Effector CD8-positive, alpha-beta T cell (primary cell): Measurements from ENCODE around the gene AGPAT4.

Experiments
- DNase-seq: peaks from one replicate; lab custom pipeline; 2025; lab: John Stamatoyannopoulos, UW

AGPAT4 gene

DNA sequence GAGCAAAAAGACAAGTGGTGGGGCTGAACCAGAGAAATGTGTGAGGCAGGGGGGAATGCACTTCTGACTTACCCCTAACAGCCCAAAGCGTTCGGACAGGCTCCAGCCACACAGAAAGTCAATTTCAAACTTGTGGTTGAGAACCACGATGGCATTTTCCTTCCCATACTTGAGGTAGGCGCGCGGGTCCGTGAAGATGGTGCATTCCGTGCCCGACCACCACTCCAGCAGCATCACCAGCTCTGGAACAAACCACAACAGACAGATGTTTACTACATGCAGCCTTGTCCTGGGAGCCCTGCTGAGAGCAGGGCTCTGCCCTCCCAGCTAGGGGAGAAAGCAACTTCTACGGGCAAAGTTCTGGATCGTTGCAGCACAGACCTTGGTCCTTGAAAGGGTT lies 107.7 kb downstream of the AGPAT4 start:
- DNase-seq = no peak

DNA sequence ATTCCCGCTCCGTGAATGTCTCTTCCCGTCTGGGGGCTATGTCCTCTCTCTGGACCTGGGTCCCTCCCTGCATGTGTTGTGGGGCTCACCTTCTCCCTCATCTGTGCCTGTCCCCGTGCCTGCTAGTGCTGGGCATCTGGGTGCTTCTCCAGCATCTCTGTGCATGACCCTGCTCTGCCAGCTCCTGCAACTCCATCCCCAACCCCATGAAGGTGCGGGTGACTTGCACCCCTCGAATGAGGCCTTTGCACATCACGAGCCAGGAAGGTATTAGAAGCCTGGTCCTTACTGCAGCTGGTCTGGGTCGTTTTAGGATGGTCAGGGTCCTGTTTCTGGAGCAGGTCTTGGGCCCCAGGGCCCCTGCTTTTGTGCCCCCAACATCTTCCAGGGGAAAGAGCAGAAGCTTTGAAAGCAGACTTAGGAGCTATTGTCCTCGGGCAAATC lies 109.7 kb downstream of the AGPAT4 start:
- DNase-seq = no peak

DNA sequence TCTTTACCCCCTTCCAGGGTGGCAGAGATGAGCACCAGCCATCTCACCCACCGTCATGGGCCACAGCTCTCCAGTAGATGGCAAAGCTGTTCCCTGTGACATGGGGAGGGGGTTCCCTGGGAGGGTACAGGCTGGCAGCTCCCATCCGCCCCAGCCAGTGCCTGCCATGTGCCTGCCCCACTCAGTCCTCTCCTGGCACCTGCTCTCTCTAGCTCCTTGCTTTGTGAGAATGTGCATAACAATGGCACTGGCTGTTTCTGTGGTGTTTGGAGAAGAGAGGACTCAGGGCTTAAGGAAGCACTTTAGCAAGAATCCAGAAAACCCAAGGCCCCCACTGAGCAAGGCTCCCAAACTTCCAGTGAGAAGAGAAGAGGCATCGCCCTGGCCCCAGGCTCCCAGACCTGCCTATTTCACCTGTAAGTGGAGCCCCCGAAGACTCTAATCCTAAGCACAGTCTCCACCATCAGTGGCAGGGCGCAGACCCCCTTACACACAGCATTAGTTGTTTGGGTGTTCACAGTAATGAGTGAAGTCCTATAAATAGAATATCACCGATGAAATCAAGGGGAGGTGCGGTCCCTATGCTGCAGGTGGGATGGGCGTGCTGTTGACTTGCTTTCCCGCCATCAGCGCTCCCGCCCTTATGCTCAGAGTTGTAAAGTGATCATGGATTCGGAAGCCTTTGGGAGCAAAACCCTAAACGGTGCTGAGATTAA lies 110.2 kb downstream of the AGPAT4 start:
- DNase-seq = no peak

DNA sequence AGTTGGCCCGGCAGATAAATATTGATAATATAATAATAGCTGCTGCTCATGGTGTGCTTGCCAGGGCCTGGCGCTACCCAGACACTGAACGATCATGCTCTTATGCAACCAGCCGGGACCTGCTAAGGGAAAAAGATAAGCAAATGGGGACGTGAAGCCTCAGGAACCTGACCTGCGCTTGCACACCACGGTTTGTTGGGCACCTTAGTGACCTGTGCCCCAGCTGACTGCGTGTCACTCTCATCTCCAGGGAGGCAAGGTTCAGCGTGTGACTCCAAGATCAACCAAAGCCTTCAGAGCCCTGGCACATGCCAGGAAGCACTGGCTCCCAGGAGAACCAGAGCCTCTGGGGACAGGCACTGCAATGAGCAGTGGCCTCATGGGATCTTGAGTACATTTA lies 111.1 kb downstream of the AGPAT4 start:
- no peak for DNase-seq

DNA sequence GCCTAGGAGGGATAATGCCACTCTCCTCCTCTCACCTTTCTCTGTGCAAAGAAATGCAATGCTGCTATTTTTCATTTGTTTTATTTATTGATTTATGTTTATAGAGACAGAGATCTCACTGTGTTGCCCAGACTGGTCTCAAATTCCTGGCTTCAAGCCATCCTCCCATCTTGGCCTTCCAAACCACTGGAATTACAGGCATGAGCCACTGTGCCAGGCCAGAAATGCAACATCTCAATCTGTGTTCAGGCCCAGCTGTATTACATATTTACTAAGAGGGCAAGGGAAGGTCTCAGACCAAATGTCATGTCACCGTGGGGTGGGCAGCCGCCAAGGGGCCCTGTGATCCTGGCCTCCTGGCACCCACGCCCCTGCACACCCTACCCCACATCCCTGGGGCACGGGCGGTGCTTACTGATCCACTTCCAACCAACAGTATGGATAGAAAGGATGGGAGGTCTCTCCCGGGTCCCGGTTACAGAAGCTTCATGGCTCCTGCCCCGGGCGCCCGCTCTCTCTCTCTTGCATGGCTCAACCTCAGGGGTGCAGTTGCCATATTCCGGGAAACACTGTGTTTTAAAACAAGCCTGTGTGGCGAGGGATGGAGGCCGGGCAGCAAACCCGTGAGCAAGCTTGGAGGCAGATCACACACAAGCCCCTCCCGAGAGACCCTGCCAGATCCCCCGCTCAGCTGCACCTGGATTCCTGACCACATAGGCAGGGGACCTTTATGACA lies 111.8 kb downstream of the AGPAT4 start:
- no peak for DNase-seq

DNA sequence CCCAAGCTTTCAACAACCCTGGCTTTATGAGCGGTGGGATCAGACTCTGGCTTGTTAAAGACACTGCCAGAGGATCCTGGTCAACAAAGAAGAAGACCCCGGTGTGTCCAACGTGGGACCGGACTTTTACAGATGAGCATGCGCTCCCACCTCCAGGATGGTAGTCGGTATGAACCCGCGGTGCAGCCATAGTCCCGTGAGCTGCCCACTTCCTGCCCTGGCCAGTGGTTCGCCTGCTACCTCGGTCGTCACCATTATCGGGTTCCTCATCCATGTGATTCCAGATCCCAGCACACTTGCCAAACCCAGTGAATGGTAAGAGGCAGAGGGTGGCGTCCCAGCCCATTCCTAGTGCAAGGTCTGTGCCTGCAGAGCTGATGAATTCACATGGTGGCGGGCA lies 112.7 kb downstream of the AGPAT4 start:
- no peak for DNase-seq

DNA sequence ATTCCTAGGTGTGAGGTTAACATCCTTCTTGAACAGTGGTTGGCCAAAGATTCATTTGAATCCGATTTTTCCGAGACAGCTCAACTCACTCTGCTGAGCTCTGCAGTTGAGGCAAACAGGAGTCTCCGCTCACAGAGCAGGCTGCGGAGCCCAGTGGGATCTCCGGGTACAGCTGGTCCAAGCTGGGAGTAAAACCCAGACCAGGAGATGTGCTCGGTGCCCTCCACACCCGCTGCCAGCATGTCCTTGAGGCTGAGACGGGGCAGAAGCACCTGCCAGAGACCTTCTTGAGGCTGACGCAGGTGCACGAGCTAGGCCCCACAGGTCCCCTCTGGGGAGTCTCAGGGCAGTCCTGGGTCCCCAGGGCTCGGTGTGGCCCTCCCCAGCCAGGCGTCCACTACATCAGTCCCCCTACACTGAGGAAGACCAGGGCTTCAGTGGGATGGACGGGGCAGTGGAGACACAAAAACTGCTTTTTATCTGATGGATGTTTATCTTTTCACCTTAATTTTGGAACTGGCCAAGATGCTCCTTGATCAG lies 119.0 kb downstream of the AGPAT4 start:
- DNase-seq = no peak

DNA sequence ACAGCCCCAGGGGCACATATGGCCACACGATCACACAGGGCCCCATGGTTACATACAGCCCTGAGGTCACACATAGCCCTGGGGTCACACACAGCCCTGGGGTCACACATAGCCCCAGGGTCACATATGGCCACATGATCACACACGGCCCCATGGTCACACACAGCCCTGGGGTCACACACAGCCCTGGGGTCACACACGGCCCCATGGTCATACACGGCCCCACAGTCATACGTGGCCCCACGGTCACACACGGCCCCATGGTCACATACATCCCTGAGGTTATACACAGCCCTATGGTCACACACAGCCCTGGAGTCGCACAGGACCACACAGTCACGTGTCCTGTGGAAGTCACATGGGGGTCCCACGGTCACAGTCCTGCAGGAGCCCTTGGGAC lies 120.1 kb downstream of the AGPAT4 start:
- no peak for DNase-seq

DNA sequence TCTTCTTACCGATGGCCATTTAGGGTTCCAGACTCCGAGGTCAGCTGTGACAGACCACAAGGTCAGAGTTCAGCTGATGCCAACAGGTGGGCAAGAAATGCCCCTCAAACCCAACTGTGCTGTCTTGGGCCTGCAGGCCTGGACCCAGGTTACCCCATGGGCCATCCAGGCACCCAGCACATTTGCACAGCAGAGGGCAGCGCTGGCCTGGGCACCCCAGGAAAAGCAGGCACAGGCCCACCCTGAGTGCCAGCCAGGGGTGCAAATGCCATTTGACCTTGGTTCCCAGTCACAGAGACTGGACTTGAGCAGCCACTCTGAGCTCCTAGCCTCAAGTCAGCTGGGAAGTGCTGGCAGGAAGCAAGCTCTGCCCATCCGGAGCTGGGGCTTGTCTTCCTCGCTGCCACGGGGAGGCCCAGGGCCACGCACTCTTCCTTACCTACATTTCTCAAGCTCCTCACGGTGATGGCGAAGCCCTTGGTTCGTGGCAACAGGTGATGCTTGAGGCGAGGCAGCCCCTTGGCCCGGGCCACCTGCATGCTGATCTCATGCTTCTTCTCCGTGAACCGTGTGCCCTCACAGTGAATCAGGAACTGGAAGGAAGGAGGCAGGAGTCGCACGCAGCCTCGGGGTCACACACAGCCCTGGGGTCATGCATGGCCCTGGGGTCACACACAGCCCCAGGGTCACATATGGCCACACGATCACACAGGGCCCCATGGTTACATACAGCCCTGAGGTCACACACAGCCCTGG lies 120.8 kb downstream of the AGPAT4 start:
- DNase-seq = no peak

DNA sequence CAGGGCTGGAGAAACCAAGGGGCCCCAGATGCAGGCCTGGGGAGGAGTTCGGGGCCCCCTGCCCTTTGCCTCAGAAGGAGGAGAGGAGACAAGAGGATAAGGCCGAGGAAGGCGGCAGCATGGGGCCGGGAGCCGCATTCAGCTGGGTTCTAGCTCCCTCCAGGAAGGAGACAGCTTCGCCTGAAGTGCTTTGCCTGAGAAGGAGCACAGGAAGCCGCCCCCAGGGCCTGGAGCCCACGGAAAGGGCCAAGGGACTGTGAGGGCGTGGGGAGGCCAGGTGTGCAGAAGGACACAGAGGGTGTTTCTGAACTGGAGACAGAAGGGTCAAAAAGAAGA lies 121.4 kb downstream of the AGPAT4 start:
- DNase-seq = no peak

DNA sequence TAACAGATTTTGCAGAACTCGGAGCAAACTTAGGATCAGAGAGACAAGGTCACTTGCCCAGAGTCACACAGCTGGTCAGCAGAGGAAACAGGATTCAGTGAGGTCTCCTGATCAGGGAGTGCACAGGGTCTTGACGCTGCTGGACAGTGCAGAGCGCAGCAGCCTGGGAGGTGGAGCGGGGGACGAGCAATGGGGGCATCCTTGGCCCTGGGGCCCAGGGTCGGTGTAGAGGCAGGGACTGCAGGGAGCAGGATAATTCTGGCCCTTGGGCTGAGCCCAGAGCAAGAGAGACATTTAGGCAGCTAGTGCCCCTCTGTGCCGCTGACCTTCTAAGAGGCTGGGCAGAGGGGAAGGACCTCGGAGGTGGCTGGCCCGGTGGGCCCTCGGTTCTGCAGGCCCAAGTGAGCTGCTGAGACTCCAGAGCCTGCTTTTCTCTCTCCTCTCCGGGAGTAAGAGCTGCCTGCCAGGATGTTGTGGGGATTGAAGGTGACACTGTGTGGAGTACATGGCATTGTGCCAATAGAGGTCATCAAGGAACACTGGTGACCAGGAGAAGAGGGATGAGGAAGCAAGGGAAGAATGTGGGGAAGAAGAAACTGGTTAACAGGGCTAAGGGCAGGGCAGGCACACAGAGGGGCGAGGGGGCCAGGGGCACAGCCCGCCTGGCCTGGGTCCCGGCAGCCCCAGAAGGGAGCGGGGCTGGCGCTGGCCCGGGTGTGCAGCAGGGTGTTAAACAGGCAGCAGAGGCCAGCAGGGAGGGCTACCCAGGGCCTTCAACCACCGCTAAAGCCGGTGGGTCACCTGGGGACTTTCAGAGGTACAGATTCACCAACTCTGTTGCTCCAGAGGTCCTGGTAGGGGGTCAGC lies 122.0 kb downstream of the AGPAT4 start:
- DNase-seq = no peak

DNA sequence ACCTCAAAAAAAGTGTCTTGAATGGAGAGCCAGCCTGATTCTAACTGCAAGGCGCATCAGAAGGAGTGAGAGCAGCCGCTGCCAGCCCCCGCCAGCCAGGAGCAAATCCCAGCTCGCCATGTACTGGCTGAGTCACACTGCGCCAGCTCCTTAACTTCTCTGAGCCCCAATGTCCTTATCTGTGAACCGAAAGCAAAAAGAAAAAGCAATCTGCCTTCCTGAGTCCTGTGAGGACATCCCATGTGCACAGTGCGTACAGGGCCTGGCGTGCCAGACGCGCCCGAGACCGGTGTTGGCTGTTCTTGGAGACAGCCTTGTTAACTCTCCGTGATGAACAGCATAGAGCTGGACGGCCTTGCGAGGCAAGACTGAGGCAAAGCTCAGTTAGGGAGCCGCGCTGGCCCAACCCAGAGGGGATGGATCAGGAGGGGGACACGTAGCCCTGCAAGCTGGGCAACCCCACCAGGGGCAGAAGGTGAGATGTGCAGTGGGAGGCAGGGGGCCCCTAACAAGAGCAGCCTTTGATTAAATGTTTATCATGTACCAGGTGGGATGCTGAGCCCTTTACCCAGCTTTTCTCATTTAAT lies 122.7 kb downstream of the AGPAT4 start:
- no peak for DNase-seq

DNA sequence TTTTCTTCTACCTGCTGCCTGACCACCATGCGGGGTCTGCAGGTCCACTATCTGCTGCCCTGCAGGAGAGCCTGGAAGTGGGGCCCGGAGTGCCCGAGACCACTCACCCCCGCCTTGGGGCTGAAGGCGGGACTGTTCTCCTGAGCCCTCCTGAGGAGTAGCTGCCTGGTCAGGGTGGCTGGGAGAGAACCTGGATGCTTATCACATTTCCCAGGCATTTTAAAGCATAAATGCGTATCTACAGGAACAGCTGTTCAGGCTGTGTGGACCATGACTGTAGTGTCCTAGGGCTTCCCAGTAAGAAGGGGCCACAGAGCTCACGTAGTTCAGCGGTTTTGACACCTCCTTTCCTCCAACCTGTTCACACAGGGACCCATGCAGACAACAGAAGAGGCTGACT lies 123.3 kb downstream of the AGPAT4 start:
- no peak for DNase-seq

DNA sequence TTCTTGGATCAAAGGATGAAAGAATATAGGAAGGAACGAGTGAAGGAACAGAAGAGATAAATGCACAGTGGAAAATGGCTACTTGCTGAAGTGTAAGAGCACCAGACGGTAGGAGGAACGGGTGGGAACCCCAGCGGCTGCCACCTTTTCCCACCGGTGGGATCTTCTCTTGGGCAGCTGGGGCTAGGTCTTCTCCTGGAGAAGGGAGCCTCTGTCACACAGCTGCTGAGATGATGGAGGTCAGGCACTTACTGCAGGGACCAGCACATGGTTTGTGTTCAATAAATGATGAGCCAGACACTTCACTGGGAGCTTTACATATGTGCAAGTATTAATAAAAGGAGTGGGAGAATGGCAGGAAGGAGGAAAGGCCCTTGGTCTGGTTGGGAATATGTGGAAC lies 123.7 kb downstream of the AGPAT4 start:
- no peak for DNase-seq

DNA sequence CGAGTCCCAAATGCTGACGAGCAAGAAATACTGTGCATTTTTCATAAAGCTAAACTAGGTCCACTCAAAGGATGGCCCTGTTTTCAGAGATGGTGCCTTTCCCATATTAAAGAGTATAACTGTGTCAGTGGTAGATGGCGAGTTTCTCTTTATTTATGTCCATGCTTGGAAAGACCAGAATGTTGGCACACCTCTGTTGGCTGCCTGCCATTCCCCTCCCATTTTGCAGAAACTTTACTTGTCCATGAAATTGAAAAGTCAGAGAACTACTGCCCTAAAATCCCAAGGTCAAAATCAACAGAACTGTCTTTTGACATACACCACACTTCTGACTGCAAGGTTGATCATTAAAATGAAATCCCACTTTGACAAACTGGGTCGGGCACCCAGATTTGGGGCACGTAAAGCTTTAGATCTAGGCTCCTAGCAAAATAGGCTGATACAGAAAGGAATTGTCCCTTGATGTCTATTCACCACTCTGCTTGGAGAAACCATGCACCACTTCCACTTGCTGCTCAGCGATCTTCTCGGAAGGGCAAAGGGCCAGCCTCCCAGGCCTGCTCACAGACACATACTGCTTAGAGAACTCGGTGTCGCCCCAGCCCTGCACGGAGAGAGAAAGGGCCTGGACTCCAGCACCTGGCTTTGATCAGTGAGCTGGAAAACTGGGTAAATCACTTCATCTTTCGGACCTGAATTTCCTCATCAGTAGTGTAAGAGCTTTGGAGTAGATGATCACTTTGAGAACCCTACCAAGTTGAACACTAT lies 130.0 kb downstream of the AGPAT4 start:
- no peak for DNase-seq

DNA sequence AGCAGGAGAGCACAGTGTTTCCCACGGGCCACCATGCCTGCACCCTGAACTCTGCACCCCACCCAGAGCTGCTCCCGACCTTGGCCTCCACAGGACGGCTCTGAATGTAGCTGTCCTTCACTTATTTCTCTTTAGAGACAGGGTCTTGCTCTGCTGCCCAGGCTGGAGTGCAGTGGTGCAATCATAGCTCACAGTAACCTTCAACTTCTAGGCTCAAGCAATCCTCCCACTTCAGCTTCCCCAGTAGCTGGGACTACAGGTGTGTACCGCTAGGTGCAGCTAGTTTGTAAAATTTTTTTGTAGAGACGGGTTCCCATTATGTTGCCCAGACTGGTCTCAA lies 130.9 kb downstream of the AGPAT4 start:
- DNase-seq = no peak

DNA sequence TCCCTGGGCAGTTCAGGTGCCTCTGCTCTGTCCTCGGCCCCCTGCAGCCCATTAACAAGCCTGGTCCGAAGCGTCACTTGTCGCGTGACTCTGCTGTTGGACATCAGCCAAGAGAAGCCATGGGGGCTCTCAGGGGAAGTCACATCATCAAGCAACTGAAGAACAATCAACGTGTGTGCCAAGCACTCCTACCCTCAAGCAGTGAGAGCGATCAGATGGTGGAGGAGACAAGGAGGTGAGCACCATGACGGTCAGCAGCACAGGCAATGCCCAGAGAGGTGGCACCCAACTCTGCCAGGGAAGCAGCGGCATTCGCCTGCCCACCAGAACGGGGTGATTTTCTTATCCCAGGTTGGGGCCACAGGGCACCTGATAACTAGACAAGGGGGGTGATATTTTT lies 132.7 kb downstream of the AGPAT4 start:
- DNase-seq = no peak

DNA sequence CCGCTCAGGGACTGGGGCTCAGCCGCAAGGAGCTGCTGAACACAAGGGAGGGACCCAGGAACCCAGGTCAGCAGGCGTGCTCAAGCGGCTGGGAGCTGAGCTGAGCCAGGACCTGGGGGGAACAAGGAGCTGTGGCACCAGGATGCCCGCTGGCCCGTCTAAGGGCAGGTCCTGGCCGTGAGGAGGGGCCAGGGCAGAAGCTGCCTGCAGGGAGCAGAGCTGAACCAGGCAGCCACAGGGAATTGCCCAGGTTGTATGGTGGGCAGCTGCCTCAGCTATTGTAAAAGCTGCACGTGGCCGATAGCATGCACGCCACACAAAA lies 133.3 kb downstream of the AGPAT4 start:
- no peak for DNase-seq

DNA sequence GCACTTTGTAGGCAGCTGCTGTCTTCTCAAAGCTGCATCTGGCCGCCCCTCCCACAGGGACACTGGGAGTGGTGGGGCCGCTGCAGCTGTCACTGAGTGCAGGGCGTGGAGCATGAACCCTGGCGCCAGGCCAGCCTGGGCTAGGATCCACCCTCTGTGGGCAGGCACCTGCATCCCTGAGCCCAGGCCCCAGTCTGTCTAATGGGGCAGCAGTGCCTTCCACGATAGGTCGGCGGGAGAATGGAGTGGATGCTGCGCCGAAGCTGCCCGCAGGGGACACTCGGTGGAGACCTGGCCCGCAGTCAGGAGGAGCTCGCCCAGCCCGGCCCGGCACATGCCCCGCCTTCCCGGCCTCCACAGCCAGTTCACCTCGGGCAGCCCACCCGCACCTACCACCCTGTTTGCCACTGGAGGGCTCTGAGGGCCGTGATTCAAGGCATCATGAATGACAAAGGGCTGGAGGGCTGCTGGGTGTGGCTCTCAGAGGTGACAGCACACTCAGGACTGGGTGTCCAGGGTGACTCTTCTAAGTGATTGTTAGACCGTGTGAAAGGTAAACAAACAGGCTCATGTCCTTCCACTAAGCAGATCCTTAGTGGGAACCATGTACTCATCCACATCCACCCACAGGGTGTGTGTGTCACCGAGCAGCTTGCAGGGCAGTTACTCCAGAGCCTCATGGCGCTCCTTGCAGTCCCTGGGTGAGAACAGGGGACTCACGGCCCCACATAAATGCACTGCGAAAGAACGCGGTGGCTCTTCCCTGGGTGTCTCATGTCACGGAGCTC lies 133.9 kb downstream of the AGPAT4 start:
- DNase-seq = no peak

DNA sequence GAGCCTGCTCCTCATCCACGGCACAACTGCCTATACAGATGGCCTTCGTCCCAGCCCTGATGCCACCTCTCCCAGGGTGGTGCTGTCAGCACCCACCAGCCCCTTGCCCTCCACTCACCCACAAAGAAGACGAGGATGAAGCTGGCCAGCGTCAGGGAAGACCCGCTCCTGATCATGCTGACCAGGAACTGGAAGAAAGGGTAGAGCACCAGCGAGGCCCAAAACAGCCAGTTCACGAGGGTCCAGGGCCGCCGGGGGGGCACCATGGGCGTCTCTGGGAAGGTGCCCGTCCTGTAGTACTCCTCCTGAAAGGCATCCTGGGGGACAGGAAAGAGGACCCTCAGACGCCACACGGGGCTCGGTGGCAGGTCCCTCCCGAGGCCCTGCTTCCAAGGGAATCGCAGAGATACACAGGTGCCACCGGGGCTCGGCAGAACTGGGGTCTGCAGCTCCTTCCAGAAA lies 134.5 kb downstream of the AGPAT4 start:
- no peak for DNase-seq
